ENCODE data around the gene SETMAR. TPM values are rescaled to one million over a fixed set of nuclear protein-coding genes. Genes with fewer than 3 reads are reported as not detected.

Gene SETMAR
- total RNA-seq, 2 donors from 2014 or later, result 7.9 to 16.1 TPM

DNA sequence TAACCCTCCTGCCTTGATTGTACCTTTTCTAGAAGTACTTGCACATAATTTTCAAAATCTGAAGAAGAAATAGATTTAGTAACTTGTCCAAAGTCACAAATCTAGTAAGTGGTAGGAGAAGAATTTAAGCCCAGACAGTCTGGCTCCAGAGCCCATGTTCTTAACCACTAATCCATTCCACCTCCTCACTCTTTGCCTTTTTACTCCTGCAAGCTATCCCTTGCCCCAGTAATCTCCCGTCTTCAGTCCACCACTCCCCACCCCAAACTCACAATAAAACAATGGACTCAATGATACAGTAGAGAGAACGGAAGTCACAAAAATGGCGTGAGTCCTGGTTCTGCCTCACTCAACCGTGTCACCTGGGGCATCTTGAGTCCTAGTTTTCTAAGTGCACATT, 48.7 kb downstream of the SETMAR start:
- Histone ChIP-seq H3K4me1 (no peaks in the 10 kb centered on the region), H3K36me3 (no peaks in the 10 kb centered on the region), H3K9ac (ENCODE audit: low read depth in 2 of 2, low read length in 2 of 2) (no peak overlapping the region), H3K27me3 (no peaks in the 10 kb centered on the region), H3K9me3 (no peaks in the 10 kb centered on the region), H3K4me3 (no peak overlapping the region), H3K27ac (no peak overlapping the region)
- intact Hi-C loops (cut with DNase I), result loop anchor here (5.0 kb wide), 2 partner anchors 230 to 280 kb away; no protein-coding TSS in a partner anchor
- TF ChIP-seq, protein P1, sequence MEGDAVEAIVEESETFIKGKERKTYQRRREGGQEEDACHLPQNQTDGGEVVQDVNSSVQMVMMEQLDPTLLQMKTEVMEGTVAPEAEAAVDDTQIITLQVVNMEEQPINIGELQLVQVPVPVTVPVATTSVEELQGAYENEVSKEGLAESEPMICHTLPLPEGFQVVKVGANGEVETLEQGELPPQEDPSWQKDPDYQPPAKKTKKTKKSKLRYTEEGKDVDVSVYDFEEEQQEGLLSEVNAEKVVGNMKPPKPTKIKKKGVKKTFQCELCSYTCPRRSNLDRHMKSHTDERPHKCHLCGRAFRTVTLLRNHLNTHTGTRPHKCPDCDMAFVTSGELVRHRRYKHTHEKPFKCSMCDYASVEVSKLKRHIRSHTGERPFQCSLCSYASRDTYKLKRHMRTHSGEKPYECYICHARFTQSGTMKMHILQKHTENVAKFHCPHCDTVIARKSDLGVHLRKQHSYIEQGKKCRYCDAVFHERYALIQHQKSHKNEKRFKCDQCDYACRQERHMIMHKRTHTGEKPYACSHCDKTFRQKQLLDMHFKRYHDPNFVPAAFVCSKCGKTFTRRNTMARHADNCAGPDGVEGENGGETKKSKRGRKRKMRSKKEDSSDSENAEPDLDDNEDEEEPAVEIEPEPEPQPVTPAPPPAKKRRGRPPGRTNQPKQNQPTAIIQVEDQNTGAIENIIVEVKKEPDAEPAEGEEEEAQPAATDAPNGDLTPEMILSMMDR (IDR thresholded peaks at IDR 0.05), result no peak
- no peak for DNase-seq

DNA sequence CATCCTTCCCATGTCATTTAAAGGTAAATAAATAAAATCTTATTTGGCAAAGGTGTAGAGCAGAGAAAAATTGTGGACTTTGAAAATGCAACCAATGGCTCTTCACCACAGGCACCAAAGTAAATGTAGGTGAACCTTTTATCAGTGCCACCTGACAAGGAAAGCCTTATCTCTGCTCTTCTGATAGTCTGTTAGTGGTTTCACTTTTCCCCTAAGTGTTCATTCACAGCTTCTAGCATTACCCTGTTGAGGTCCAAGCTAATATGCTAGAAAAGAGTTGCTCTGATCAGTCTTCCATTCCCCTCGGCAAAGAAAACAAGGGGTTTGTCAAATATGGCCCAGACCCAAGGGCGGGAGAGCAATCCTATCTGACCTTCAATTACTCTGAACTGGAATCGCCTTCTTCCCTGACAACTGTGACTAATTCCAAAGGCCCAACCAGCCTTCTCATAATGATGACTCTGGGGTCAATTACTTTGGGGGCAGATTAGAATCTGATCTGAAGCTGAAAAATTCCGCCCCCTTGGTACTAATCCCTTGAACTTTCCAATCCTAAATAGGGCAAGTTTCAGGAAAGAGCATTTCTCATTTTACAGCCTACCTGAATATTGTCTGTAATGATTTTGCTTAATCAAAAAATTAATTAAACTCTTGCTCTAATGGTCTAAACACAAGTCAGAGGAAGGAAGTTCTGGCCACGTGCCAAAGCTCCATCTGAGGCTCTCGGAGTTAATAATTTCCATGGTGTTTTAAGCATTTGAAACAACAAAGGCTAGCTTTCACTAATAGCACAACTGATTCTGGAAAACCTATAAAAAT, 52.4 kb downstream of the SETMAR start:
- no peaks in the 10 kb centered on the region for H3K27me3 ChIP-seq
- no peaks in the 10 kb centered on the region for H3K4me1 ChIP-seq
- H3K4me3 ChIP-seq, result no peak overlapping the region
- no peaks in the 10 kb centered on the region for H3K9me3 ChIP-seq
- no peaks in the 10 kb centered on the region for H3K36me3 ChIP-seq
- TF ChIP-seq, protein P1 (IDR thresholded peaks at IDR 0.05), result no peak
- no peak for DNase-seq
- no peak overlapping the region for H3K9ac ChIP-seq (ENCODE audit: low read depth in 2 of 2, low read length in 2 of 2)
- intact Hi-C loops (cut with DNase I), result no loop called here
- no peak overlapping the region for H3K27ac ChIP-seq

DNA sequence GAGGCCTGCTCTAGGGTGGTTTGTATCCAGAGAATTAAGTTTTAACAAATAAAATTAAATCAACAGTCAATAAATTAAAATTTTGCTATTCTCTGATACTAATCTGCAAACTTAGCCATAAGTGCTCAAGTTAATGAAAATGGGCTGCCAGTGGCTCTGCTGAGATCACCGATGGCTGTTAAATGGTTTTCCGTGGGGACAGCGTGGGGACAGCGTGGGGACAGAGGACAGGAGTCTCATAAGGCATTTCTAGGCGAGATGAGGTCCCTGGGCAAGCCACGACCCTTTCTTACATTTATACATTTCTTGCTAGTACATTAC, 53.0 kb downstream of the SETMAR start:
- no peak overlapping the region for H3K27ac ChIP-seq
- H3K36me3 ChIP-seq, result no peaks in the 10 kb centered on the region
- H3K4me1 ChIP-seq, result no peaks in the 10 kb centered on the region
- H3K4me3 ChIP-seq, result no peak overlapping the region
- no peak for DNase-seq
- TF ChIP-seq, protein P1 (IDR thresholded peaks at IDR 0.05), result no peak
- H3K27me3 ChIP-seq, result no peaks in the 10 kb centered on the region
- no peak overlapping the region for H3K9ac ChIP-seq (ENCODE audit: low read depth in 2 of 2, low read length in 2 of 2)
- H3K9me3 ChIP-seq, result no peaks in the 10 kb centered on the region
- intact Hi-C loops (cut with DNase I), result no loop called here

DNA sequence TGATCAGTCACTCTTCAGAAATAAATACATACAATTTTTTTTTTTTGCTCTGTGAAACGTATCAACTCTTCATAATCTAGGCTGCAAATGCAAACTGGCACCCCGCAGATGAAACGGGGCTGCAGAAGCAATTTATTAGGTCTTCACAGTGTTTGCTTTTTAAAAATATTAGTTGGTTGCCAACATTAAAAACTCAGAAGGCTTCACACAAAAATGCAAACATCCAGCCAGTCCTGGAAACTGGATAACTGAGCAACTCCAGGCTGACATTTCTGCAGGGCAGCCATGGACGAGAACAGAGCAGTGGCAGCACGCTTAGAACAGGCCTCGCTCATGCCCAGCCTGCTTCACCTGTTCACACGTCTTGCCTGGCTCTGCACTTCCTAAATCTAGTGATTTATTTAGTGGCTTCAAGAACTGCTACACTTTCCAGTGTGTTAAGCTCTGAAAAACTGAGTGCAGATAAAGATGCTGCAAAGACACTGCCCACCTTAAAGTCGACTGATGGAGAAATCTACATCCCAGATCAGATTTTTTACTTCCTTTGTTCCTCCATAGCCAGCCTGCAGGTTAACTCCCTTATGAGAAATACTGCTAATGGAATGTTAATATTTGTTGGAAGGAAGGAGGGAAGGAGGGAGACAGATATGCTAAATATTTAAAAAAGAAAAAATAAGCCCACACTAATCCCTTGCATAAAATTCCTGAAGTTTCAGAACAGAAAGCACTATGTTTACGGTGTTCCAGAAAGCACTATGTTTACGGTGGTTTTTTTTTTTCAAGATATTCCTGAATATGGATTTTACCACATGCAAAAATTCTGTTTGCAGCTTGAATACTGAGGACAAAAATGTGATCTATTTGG, 53.6 kb downstream of the SETMAR start:
- H3K27me3 ChIP-seq, result no peaks in the 10 kb centered on the region
- intact Hi-C loops (cut with DNase I), result no loop called here
- TF ChIP-seq, protein P1 (IDR thresholded peaks at IDR 0.05), result no peak

DNA sequence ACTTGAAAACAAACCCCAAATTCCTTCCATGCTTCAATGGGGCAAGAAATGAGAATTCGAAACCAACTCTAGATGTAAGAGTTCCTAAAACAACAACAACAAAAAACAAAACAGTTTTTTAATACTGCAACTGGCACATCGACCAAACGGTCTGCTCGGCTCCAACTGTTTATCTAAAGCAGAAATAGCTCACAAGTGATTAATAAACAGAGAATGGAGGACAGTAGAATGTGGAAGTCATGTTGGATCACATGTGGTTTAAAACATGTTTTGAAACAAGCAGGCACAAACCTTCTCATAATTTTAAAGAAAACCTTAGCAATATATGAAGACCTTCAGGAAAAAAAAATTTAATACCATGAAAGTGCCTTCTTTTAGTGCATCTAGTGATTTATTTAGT, 55.1 kb downstream of the SETMAR start:
- intact Hi-C loops (cut with DNase I), result no loop called here
- Histone ChIP-seq H3K4me3 (no peak overlapping the region), H3K9me3 (no peaks in the 10 kb centered on the region), H3K9ac (ENCODE audit: low read depth in 2 of 2, low read length in 2 of 2) (no peak overlapping the region), H3K36me3 (no peaks in the 10 kb centered on the region), H3K27me3 (no peaks in the 10 kb centered on the region), H3K4me1 (no peaks in the 10 kb centered on the region), H3K27ac (no peak overlapping the region)
- TF ChIP-seq, protein P1 (IDR thresholded peaks at IDR 0.05), result no peak
- no peak for DNase-seq

More for the DNA sequence above, 53.6 kb downstream of the SETMAR start:
- Histone ChIP-seq H3K27ac (no peak overlapping the region), H3K36me3 (no peaks in the 10 kb centered on the region), H3K4me3 (no peak overlapping the region), H3K9ac (ENCODE audit: low read depth in 2 of 2, low read length in 2 of 2) (no peak overlapping the region), H3K9me3 (no peaks in the 10 kb centered on the region), H3K4me1 (no peaks in the 10 kb centered on the region)
- DNase-seq, result no peak

Measured in colonic mucosa (tissue), 4 donors.